ELR (cell line): ENCODE measurements around the gene CDC123.
"Not testable (repeated sequence)": the region's sequence is repeated elsewhere in the genome, so short reads cannot be mapped to it uniquely, and the experiment has no call there.

Experiments used
- DNase-seq: peaks from one replicate; pipeline ENCODE4 v3.0.0-alpha.2; 2015; ENCODE audit warnings: low read depth

Gene CDC123

GRCh38 chr10:12235796-12236195 is 39.8 kb downstream of the CDC123 start:
- DNase-seq = no peak

- no peak for DNase-seq
These were observed 41.6 kb downstream of the CDC123 start for GRCh38 chr10:12237265-12238220.

DNA sequence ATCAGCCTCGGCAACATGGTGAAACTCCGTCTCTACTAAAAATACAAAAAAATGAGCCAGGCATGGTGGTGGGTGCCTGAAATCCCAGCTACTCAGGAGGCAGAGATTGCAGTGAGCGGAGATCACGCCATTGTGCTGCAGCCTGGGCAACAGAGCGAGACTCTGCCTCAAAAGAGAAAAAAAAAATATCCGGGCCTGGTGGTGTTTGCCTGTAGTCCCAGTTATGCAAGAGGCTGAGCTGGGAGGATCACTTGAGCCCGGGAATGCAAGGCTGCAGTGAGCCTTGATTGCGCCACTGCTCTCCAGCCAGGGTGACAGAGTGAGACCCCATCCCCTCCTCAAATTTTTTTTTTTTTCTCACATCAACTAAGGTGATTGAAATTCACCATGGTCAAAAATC is 42.8 kb downstream of the CDC123 start:
- DNase-seq = no peak

DNA sequence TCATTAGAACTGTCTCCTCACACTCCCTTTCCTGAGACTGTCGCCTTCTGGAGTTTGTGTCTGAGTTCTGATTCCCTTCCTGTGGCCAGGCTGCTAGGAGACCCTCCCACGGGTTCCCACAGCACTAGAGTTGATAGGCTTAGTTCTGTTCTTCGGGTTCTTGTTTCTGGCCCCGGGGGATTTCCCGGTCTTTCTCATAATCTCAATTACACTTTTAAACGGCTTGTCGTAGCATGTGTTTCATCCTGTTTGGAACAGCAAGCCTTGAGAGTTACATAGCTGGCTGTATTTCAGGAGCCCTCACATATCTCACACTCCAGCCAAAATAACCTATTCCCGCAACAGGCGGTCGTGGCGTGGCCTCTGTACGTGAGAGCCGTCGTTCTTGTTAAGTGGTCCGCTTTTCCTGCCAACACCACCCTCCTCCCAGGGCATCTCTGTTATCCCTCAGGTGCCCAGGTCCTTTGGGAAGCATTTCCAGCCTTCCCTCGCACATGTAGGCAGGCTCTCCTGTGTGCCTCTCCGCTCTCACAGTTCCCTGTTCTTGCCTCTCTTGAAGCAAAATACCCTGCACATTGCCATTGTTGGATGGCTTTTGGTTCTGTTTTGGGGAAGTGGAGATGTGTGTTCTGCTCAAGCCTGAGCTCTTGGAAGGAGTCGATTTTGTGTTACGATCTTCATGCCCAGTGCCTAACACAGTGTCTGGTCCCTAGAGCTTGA is 46.0 kb downstream of the CDC123 start:
- DNase-seq = no peak

- DNase-seq = no peak
These were observed 48.1 kb downstream of the CDC123 start for GRCh38 chr10:12243864-12244620.

- DNase-seq = no peak
These were observed 54.2 kb downstream of the CDC123 start for GRCh38 chr10:12250181-12250580.

DNA sequence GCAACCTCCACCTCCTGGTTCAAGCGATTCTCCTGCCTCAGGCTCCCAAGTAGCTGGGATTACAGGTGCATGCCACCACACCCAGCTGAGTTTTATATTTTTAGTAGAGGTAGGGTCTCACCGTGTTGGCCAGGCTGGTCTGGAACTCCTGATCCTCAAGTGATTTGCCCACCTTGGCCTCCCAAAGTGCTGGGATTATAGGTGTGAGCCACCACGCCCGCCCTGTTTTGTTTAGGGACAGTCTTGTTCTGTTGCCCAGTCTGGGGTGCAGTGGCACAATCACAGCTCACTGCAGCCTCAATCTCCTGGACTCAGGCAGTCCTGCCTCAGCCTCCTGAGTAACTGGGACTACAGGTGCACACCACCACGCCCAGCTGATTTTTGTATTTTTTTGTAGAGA is 54.7 kb downstream of the CDC123 start:
- not testable (repeated sequence) for DNase-seq

DNA sequence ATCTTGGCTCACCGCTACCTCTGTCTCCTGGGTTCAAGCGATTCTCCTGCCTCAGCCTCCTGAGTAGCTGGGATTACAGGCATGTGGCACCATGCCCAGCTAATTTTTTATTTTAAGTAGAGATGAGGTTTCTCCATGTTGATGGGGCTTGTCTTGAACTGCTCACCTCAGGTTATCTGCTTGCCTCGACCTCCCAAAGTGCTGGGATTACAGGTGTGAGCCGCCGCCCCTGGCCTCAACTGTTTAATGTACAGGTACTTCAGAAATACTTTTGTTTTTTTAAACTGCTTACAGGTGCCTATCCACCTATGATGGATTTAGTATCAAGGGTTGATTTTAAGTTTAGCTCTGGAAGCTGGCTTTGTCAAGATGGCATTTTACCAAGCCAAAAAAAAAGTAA is 55.6 kb downstream of the CDC123 start:
- no peak for DNase-seq

DNA sequence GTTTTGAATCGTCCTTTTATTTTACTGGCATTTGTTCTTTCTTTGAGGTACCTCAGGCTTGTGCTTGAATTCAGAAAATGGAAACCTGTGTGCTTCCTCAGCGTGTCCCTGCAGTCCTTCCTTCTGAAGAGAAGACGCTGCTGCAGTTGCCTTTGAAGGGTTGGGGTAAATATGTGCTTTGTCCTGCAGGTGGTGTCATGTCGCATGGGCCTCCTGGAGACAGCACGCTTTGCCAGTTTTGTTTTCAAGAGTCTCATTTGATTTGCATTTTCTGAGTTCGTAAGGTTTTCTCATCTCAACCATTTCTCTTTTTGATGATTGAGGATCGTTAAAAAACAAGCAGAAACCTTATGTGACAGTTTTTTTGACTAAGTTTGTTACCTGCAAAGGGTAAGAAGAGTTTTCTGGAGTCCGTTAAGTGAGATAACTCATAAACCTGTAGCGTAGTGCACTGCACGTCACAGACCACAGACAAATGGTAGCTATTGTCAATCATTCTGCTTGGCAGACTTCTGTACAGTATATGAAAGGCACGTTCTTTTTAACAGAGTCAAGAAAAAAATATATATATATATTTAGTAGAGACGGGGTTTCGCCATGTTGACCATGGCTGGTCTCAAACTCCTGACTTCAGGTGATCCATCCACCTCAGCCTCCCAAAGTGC is 57.0 kb downstream of the CDC123 start:
- peak; percentile 37 for DNase-seq

- no peak for DNase-seq
These were observed 59.1 kb downstream of the CDC123 start for GRCh38 chr10:12255048-12255447.

- no peak for DNase-seq
These were observed 64.0 kb downstream of the CDC123 start for GRCh38 chr10:12259988-12260387.

DNA sequence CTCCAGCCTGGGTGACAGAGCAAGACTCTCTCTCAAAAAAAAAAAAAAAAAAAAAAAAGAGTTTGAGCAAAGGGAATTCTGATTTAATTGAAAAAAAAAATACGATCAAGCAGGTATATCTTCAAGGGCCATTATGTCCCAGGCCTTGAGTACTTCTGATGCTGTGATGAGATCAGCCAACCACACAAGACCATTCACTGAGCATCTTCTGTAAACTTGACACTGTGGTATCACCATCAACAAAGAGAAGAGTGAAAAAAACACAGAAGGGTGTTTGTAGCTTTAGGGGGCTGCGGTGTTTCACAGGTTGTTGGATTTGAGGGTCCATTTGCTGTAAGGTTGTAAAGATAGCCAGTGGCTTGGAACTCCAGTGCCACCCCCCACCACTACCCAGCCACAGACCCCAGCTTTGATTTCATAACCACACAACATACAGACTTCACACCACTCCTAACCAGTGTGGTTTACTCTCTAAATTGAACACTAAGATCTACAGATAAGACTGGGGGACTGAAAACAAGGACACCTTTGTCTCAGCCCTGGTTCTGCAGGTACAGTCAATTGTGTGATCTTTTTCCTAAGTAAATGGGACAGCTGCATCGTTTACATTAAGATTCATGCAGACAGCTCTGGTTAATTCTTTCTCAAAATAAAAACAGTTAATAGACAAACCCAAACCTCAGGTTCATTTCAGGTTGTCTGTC is 66.4 kb downstream of the CDC123 start:
- DNase-seq = no peak

GRCh38 chr10:12264204-12264940 is 68.4 kb downstream of the CDC123 start:
- DNase-seq = peak; percentile 69

- no peak for DNase-seq
These were observed 73.1 kb downstream of the CDC123 start for GRCh38 chr10:12269056-12269455.

DNA sequence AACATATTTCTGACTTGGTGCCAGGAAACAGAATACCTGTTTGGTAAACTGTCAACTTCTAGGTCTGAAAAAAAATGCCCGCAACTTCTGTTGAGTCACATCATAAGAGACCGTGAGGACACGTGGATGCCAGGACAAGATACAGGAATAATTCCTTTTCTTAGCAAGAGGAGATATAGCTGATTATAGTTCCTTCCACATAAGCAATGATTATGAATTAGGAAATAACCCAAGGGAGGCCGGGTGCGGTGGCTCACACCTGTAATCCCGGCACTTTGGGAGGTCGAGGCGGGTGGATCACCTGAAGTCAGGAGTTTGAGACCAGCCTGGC is 75.2 kb downstream of the CDC123 start:
- no peak for DNase-seq

- not testable (repeated sequence) for DNase-seq
These were observed 81.9 kb downstream of the CDC123 start for GRCh38 chr10:12277862-12278261.

DNA sequence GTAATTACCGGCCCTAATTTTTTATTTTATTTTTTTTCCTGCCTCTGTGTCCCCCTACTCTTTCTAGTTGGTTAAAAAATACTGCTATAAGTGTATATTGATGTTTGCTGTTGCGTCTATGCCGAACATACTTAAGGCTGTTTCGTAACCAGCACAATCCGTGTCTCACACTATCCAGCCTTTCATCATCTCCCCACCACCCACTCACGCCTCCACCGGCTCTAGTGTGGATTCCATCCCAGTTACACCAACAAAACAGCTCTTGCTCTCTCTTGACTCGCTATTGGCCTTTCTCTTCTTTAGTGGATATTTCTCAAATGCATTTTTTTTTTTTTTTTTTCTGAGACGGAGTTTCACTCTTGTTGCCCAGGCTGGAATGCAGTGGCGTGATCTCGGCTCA is 83.3 kb downstream of the CDC123 start:
- DNase-seq = no peak

DNA sequence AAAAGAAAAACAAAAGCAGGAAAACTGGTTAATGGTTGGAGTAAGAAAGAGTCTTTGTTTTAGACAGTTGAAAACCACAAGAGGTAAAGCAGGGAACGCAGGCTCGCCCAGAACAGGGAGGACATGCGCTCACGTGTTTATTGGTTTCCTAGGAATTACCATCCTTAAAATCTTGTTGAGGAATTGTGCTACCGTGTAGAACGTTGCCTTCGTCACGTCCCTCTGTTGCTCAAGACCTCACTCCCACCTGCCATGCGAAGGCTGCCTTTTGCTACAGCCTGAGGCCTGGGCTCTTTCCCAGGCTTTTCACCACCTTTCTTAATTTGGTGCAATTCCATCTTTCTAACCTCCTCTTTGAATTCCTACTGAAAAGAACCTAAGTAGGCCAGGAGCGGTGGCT is 91.8 kb downstream of the CDC123 start:
- DNase-seq = no peak

DNA sequence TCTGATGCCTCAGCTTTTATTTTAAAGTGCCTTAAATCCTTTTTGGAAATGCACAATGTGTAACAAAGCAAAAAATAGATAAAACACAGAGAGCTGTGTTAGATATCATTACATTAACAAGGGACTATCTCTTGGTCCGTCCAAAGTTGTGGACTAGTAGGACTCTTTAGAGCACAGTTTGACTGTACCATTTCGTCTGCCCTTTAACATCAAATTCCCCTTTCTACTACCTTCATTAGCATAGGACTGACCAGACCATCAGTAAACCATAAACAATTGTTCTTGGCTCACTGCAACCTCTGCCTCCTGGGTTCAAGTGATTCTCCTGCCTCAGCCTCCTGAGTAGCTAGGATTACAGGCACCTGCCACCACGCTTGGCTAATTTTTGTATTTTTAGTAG is 101.8 kb downstream of the CDC123 start:
- DNase-seq = not testable (repeated sequence)

DNA sequence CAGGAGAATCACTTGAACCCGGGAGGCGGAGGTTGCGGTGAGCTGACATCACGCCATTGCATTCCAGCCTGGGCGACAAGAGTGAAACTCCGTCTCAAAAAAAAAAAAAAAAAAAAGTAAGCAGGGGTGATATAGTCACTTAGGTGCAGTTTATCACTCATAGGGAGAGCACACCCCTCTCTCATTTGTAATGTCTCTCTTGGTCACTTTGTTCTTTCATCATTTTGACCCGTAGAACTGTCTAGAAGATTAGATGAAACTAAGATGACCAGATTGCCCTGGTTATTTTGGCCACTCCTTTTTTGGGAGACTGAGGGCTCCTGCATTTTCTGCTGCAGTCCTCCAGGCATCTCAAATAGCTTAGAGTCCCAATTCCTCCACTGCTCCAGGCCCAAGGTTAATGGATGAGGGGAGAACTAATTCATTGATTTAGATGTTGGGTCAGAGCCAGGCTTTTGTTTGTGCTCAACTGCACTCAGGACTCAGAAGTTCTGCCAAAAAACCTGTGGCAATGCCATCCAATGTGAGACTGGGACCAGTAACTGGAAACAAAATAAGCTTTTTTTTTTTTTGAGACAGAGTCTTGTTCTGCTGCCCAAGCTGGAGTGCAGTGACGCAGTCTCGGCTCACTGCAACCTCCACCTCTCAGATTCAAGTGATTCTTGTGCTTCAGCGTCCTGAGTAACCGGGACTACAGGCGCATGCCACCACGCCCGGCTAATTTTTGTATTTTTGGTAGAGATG is 103.4 kb downstream of the CDC123 start:
- no peak for DNase-seq
